Right renal pelvis (tissue), 4 donors: ENCODE results near the gene LRRC38. TPM values are rescaled to one million over a fixed set of nuclear protein-coding genes. Genes with fewer than 3 reads are reported as not detected.
A peak's percentile ranks its signal among the peaks of the same experiment; 100 is the strongest.

ENCODE experiments used
- DNase-seq, 4 donors: peaks; one replicate each; pipeline ENCODE4 v3.0.0-alpha.2; 2013; ENCODE audit warnings: low read depth in 4 of 4, low spot score in 3 of 4, missing footprints in 1 of 4
- polyA plus RNA-seq, 4 donors: library from polyadenylated mRNA; unstranded; fragments of 120-200 nt; gene quantifications; one replicate each; pipeline ENCODE4 v1.2.1, GENCODE V29; 2013; ENCODE audit not compliant: insufficient read length in 4 of 4

Gene LRRC38
- polyA plus RNA-seq, 4 donors = 0.25 TPM; not detected in 3

GRCh38 chr1:13517193-13517812 is 3.5 kb upstream of the LRRC38 start:
- no peak for DNase-seq

GRCh38 chr1:13516606-13517005 is 2.8 kb upstream of the LRRC38 start:
- DNase-seq = no peak

GRCh38 chr1:13514821-13515220 is 1.0 kb upstream of the LRRC38 start:
- DNase-seq = no peak

- DNase-seq = peak in 1 of 4 donors; percentile 23
These were observed 524 bp downstream of the LRRC38 start for GRCh38 chr1:13513063-13513894.

GRCh38 chr1:13512472-13512871 is 1.3 kb downstream of the LRRC38 start:
- DNase-seq = no peak

GRCh38 chr1:13510499-13510898 is 3.3 kb downstream of the LRRC38 start:
- DNase-seq = no peak

GRCh38 chr1:13507075-13507474 is 6.7 kb downstream of the LRRC38 start:
- DNase-seq = no peak

- DNase-seq = no peak
These were observed 8.8 kb downstream of the LRRC38 start for GRCh38 chr1:13505020-13505419.

GRCh38 chr1:13500806-13501205 is 13.0 kb downstream of the LRRC38 start:
- no peak for DNase-seq

- no peak for DNase-seq
These were observed 14.4 kb downstream of the LRRC38 start for GRCh38 chr1:13499422-13499821.

- DNase-seq = no peak
These were observed 15.2 kb downstream of the LRRC38 start for GRCh38 chr1:13498553-13498952.

- no peak for DNase-seq
These were observed 18.6 kb downstream of the LRRC38 start for GRCh38 chr1:13495186-13495585.

- no peak for DNase-seq
These were observed 19.1 kb downstream of the LRRC38 start for GRCh38 chr1:13494712-13495111.

GRCh38 chr1:13494025-13494424 is 19.8 kb downstream of the LRRC38 start:
- no peak for DNase-seq

- DNase-seq = no peak
These were observed 21.1 kb downstream of the LRRC38 start for GRCh38 chr1:13492711-13493110.

GRCh38 chr1:13487957-13488356 is 25.8 kb downstream of the LRRC38 start:
- no peak for DNase-seq

- no peak for DNase-seq
These were observed 26.5 kb downstream of the LRRC38 start for GRCh38 chr1:13487143-13487868.

GRCh38 chr1:13483946-13484345 is 29.9 kb downstream of the LRRC38 start:
- DNase-seq = no peak

- DNase-seq = no peak
These were observed 31.2 kb downstream of the LRRC38 start for GRCh38 chr1:13482600-13482999.

GRCh38 chr1:13479171-13479856 is 34.5 kb downstream of the LRRC38 start:
- DNase-seq = no peak

GRCh38 chr1:13478692-13479091 is 35.1 kb downstream of the LRRC38 start:
- no peak for DNase-seq
